ENCODE measurements around the gene RXRA. TPM values are rescaled to one million over a fixed set of nuclear protein-coding genes. Genes with fewer than 3 reads are reported as not detected.
A peak's percentile ranks its signal among the peaks of the same experiment; 100 is the strongest.

The RXRA gene
- total and polyA plus RNA-seq, 9 donors = 12.4 to 82.2 (median 70.6) TPM

- Histone ChIP-seq H3K36me3 (no peaks in the 10 kb centered on the region), H3K4me3 (no peak overlapping the region), H3K9me3 (no peaks in the 10 kb centered on the region), H3K27ac (no peak overlapping the region), H3K27me3 (no peaks in the 10 kb centered on the region), H3K4me1 (ENCODE audit: insufficient read depth) (no peaks in the 10 kb centered on the region)
- 16 to 27% (median 19%) methylated on average over 17 to 23 of the region's 23 CpGs for WGBS, 3 donors
- DNase-seq = peak; percentile 82 to 93 (median 87)
- intact Hi-C loops (cut with DNase I) = no loop called here
- TF ChIP-seq EP300 (IDR thresholded peaks at IDR 0.05) (no peak), POLR2A (IDR thresholded peaks at IDR 0.05) (no peak), CTCF (IDR thresholded peaks at IDR 0.05) (no peak)
Observed at GRCh38 chr9:134283111-134283515, 43.1 kb upstream of the RXRA start.

- H3K27ac ChIP-seq = no peak overlapping the region
- no peak for TF ChIP-seq CTCF (IDR thresholded peaks at IDR 0.05)
- TF ChIP-seq EP300 (IDR thresholded peaks at IDR 0.05) = no peak
- no peak for TF ChIP-seq POLR2A (IDR thresholded peaks at IDR 0.05)
- H3K27me3 ChIP-seq = no peaks in the 10 kb centered on the region
- H3K36me3 ChIP-seq = no peaks in the 10 kb centered on the region
- no peaks in the 10 kb centered on the region for H3K4me1 ChIP-seq (ENCODE audit: insufficient read depth)
- no peak for DNase-seq
- H3K4me3 ChIP-seq = no peak overlapping the region
- intact Hi-C loops (cut with DNase I) = no loop called here
- H3K9me3 ChIP-seq = no peaks in the 10 kb centered on the region
- 65 to 82% (median 71%) methylated on average over 15 of the region's 15 CpGs for whole genome bisulfite sequencing, 3 donors
Observed at GRCh38 chr9:134283692-134284265, 42.5 kb upstream of the RXRA start.

DNA sequence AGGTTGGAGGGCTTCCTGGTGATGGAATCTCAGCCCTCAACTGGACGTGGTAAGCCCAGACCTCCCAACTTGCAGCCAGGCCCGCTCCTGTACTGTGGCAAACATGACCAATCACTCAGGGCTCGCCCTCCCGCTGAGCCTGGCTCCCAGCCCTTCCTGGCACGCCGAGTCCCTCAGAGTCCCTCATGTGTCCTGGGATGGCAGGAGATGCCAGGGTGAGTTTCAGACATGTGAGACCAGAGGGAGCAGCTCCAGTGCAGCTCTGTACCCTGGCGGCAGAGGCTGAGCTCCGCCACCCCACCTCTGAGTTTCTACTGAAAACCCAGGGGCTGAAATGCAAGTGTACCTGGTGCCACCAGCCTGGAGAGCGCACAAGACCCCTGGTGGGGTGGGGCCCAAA lies 42.0 kb upstream of the RXRA start:
- H3K27me3 ChIP-seq = no peaks in the 10 kb centered on the region
- intact Hi-C loops (cut with DNase I) = no loop called here
- H3K27ac ChIP-seq = no peak overlapping the region
- no peaks in the 10 kb centered on the region for H3K36me3 ChIP-seq
- H3K9me3 ChIP-seq = no peaks in the 10 kb centered on the region
- no peak for DNase-seq
- TF ChIP-seq POLR2A (IDR thresholded peaks at IDR 0.05) (no peak), CTCF (IDR thresholded peaks at IDR 0.05) (no peak), EP300 (IDR thresholded peaks at IDR 0.05) (no peak)
- WGBS, 3 donors = 85 to 91% (median 89%) methylated on average over 8 to 9 of the region's 9 CpGs
- H3K4me3 ChIP-seq = no peak overlapping the region
- H3K4me1 ChIP-seq (ENCODE audit: insufficient read depth) = no peaks in the 10 kb centered on the region

- Histone ChIP-seq H3K9me3 (no peaks in the 10 kb centered on the region), H3K27me3 (no peaks in the 10 kb centered on the region), H3K4me1 (ENCODE audit: insufficient read depth) (no peaks in the 10 kb centered on the region), H3K4me3 (no peak overlapping the region), H3K36me3 (no peaks in the 10 kb centered on the region), H3K27ac (no peak overlapping the region)
- TF ChIP-seq CTCF (IDR thresholded peaks at IDR 0.05) (no peak), EP300 (IDR thresholded peaks at IDR 0.05) (no peak), POLR2A (IDR thresholded peaks at IDR 0.05) (no peak)
- DNase-seq = no peak
- WGBS, 3 donors = 85 to 86% (median 86%) methylated on average over 12 of the region's 12 CpGs
- intact Hi-C loops (cut with DNase I) = no loop called here
Observed at GRCh38 chr9:134284741-134285140, 41.5 kb upstream of the RXRA start.
